ENCODE measurements around the gene CLIC6.

Gene CLIC6

GRCh38 chr21:34730194-34730593 is 61.4 kb downstream of the CLIC6 start:
- DNase-seq = no peak

GRCh38 chr21:34730756-34731445 is 62.1 kb downstream of the CLIC6 start:
- DNase-seq = no peak

GRCh38 chr21:34732388-34732821 is 63.6 kb downstream of the CLIC6 start:
- DNase-seq = no peak

- DNase-seq = no peak
These were observed 65.1 kb downstream of the CLIC6 start for GRCh38 chr21:34733852-34734251.

GRCh38 chr21:34734696-34735095 is 65.9 kb downstream of the CLIC6 start:
- no peak for DNase-seq

- no peak for DNase-seq
These were observed 67.5 kb downstream of the CLIC6 start for GRCh38 chr21:34736116-34736874.

- DNase-seq = no peak
These were observed 68.3 kb downstream of the CLIC6 start for GRCh38 chr21:34737115-34737514.

GRCh38 chr21:34740198-34740597 is 71.4 kb downstream of the CLIC6 start:
- DNase-seq = no peak

GRCh38 chr21:34743285-34743684 is 74.5 kb downstream of the CLIC6 start:
- no peak for DNase-seq

- DNase-seq = no peak
These were observed 75.0 kb downstream of the CLIC6 start for GRCh38 chr21:34743831-34744230.

- no peak for DNase-seq
These were observed 76.0 kb downstream of the CLIC6 start for GRCh38 chr21:34744801-34745200.

- DNase-seq = peak; percentile 15 to 62
These were observed 76.9 kb downstream of the CLIC6 start for GRCh38 chr21:34745557-34746255.

- DNase-seq = no peak
These were observed 80.1 kb downstream of the CLIC6 start for GRCh38 chr21:34748862-34749261.

GRCh38 chr21:34754690-34755647 is 86.2 kb downstream of the CLIC6 start:
- no peak for DNase-seq

GRCh38 chr21:34761758-34762330 is 93.0 kb downstream of the CLIC6 start:
- DNase-seq = no peak

GRCh38 chr21:34762786-34763185 is 94.0 kb downstream of the CLIC6 start:
- no peak for DNase-seq

GRCh38 chr21:34764715-34765284 is 96.0 kb downstream of the CLIC6 start:
- DNase-seq = no peak

- no peak for DNase-seq
These were observed 96.8 kb downstream of the CLIC6 start for GRCh38 chr21:34765619-34766018.

- no peak for DNase-seq
These were observed 98.1 kb downstream of the CLIC6 start for GRCh38 chr21:34766862-34767261.
